Measurements from ENCODE around the gene MAN2B2.

MAN2B2 gene

DNA sequence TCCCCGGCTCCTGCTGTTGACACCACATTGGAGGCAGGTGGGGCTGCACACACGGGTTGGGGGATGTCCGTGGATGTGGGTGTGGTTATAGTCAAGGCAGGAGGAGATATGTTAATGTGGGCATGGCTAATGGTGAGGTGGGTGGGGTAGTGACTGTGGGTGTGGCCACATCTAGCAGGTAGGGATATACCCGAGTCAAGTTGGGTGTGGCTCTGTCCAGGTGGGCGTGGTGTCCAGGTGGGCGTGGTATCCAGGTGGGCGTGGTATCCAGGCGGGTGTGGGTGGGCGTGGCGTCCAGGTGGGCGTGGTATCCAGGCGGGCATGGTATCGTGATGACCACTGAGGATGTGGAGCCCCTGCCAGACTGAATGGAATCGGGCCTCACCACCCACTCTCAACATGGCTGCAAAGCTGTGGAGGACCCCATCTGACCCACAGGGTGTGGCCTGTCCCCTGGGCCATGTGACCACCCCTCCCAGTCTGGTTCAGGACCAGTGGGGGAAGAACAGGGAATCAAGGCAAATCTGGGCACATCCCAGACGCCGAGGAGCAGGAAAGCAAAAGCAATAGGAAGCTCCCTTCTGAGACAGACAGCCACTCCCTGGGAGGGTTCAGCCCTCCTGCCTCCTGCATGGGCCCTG lies 21.0 kb downstream of the MAN2B2 start:
- DNase-seq (ENCODE audit: low spot score): no peak

GRCh38 chr4:6596948-6597347 lies 22.0 kb downstream of the MAN2B2 start:
- no peak for DNase-seq (ENCODE audit: low spot score)

DNA sequence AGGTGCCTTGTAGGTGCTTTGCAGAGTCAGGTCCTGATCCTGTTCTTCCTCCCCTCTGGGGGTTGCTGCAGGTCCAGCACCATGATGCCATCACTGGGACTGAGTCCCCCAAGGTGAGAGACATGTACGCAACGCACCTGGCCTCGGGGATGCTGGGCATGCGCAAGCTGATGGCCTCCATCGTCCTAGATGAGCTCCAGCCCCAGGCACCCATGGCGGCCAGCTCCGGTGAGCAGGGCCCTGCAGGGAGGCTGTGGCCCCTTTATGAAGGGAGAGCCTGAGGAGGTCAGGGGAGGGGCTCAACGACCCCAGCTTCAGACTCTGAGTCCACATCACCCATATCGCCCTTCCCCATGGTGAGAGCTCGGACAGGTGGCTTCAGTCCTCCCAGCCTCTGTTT lies 23.1 kb downstream of the MAN2B2 start:
- no peak for DNase-seq (ENCODE audit: low spot score)

GRCh38 chr4:6598641-6599040 lies 23.7 kb downstream of the MAN2B2 start:
- no peak for DNase-seq (ENCODE audit: low spot score)

- no peak for DNase-seq (ENCODE audit: low spot score)
Measured at GRCh38 chr4:6601661-6602250, 26.8 kb downstream of the MAN2B2 start.

DNA sequence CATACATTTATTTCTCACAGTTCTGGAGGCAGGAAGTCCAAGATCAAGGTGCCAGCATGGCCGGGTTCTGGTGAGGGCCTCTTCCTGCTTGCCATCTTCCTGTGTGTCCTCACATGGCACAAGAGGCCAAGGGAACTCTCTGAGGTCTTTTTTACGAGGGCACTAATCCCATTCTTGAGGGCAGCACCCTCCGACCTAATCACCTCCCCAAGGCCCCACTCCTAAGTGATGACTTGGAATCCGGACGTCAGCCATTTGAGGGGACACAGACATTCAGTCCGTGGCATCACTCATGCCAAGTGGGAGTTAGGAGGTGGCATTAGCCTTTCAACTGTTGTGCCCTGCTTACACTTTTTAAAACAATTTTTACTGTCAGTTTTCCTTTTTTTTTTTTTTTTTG lies 27.3 kb downstream of the MAN2B2 start:
- no peak for DNase-seq (ENCODE audit: low spot score)

GRCh38 chr4:6603128-6603527 lies 28.1 kb downstream of the MAN2B2 start:
- no peak for DNase-seq (ENCODE audit: low spot score)

GRCh38 chr4:6605114-6605513 lies 30.1 kb downstream of the MAN2B2 start:
- DNase-seq (ENCODE audit: low spot score): no peak

GRCh38 chr4:6605605-6606004 lies 30.6 kb downstream of the MAN2B2 start:
- DNase-seq (ENCODE audit: low spot score): no peak

- DNase-seq (ENCODE audit: low spot score): no peak
Measured at GRCh38 chr4:6606465-6607235, 31.7 kb downstream of the MAN2B2 start.

DNA sequence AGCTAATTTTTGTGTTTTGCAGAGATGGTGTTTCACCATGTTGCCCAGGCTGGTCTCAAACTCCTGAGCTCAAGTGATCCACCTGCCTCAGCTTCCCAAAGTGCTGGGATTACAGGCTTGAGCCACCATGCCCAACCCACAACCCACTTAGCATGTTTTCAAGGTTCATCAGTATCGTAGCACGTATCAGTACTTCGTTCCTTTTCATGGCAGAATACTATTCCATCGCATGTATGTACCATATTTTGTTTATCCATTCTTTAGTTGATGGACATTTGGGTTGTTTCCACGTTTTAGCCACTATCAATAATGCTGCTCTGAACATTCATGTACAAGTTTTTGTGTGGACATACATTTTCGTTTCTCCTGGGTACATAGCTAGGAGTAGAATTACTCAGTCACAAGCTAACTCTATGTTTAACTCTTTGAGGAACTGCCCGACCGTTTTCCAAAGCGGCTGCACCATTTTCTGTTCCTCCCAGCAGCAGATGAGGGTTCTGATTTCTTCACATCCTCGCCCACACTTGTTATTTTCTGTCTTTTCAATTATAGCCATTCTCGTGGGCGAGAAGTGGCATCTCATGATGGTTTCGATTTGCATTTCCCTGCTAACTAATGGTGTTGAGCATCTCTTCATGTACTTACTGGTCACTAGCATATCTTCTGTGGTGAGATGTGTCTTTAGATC lies 32.5 kb downstream of the MAN2B2 start:
- DNase-seq (ENCODE audit: low spot score): no peak

DNA sequence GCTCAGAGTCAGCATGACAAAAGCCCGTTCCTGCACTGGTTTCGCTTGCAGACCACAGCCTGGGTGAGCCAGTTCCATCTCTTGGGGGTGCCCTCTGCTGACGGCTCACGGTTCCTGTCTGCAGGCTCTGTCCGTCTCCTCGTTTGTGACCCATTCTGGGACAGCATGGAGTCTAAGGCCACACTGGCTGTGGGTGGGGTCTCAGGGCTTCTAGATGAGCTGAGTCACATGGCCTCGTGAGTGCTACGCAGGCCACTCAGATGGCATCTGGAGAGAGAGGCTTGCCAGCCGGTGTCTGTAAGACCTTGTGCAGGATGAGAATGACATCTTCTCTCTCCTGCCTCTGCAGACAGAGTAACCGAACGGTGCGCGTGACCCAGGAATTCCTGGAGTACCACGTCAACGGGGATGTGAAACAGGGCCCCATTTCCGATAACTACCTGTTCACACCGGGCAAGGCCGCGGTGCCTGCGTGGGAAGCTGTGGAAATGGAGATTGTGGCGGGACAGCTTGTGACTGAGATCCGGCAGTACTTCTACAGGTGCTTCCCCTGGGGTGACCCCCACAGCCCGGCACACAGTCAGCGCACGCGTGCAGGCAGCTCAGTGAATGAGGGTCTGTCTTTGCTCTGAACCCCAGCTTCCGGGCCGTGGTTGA lies 33.9 kb downstream of the MAN2B2 start:
- DNase-seq (ENCODE audit: low spot score): peak; percentile 60

- DNase-seq (ENCODE audit: low spot score): no peak
Measured at GRCh38 chr4:6609415-6610079, 34.6 kb downstream of the MAN2B2 start.

- DNase-seq (ENCODE audit: low spot score): no peak
Measured at GRCh38 chr4:6610856-6611430, 36.0 kb downstream of the MAN2B2 start.

- DNase-seq (ENCODE audit: low spot score): no peak
Measured at GRCh38 chr4:6612961-6613675, 38.1 kb downstream of the MAN2B2 start.

DNA sequence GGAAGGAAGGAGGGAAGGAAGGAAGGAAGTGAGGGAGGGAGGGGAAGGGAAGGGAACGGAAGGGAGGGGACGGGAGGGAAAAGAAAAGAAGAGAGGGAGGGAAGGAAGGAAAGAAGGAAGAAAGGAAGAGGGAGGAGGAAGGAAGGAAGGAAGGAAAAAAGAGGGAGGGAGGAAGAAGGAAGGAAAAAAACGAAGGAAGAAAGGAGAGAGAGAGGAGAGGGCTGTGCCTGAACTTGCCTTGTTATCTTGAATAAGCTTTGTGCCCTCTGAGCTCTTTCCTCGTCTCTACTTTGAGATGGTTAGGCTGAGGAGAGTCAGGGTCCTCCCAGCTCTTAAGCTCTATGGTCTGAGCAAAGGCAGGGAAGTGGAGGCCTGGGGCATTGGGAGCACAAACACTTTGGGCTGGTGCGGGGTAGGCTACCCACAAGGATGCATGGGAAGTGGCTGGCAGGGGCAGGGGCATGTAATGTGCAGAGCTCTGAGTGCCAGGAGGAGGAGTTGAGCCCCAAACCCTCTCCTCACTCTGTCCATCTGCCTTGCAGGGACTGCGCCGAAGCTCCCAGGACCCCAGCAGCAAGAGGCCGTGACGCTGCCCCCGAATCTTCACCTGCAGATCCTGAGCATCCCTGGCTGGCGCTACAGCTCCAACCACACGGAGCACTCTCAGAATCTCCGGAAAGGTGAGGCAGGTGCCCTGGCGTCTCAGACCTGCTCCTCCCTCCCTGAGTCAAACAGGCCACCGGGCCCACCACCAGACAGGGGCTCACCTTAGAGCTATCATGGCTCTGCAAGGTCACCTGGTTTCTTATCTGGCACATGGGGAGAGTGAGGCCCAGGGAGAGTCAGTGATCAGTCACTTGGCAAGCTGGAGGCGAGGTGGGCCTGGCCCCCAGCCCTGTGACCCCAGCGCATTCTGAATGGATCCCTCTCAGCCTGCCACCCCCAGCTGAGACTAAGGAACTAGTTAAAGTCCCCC lies 39.0 kb downstream of the MAN2B2 start:
- DNase-seq (ENCODE audit: low spot score): no peak

- no peak for DNase-seq (ENCODE audit: low spot score)
Measured at GRCh38 chr4:6614701-6615230, 39.8 kb downstream of the MAN2B2 start.

DNA sequence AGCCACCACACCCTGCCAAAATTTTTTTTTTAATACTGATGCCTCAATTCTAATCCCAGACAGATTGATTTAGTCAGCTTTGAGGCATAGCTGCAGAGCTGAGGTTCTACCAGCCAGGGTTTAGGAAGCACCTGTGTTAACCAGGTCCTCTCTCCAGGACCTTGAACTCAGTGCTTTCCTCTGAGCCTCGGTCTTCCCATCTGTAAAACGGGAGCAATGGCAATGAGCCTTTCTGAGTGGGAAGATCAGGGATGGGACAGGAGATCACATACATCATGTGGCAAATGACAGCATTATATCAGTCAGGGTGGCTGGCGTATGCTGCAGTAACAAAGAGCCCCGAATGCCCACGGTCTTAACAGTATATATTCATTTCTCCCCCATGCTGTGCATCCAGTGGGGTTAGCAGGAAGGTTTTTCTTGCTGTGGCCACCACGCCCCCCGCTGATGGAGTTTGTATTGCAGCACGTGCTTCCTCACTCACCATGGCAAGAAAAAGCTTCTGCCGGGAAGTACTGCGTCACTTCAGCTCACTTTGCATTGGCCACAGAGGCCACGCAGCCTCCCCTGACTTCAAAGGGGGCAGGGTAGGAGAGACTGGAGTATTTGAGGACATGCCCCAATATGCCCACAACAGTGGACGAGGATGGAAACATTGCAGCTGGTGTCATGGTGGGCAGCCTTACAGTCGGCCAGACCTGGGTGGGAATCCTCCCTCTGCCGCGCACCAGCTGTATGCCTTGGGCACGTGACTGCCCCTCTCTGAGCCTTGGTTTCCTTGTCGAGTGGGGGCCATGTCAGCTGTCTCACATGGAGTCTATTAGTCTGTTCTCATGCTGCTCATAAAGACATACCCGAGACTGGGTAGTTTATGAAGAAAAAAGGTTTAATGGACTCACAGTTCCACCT lies 41.4 kb downstream of the MAN2B2 start:
- no peak for DNase-seq (ENCODE audit: low spot score)
